GM21447 (cell line): ENCODE data around the gene CARNS1.
A peak's percentile ranks its signal among the peaks of the same experiment; 100 is the strongest.
"Not testable (repeated sequence)": the region's sequence is repeated elsewhere in the genome, so short reads cannot be mapped to it uniquely, and the experiment has no call there.

Experiments used
- ATAC-seq: cut with Tn5 transposase; IDR thresholded peaks from one replicate; pipeline ENCODE4 v1.9.1; 2021; ENCODE audit not compliant: unreplicated experiment

CARNS1 gene

DNA sequence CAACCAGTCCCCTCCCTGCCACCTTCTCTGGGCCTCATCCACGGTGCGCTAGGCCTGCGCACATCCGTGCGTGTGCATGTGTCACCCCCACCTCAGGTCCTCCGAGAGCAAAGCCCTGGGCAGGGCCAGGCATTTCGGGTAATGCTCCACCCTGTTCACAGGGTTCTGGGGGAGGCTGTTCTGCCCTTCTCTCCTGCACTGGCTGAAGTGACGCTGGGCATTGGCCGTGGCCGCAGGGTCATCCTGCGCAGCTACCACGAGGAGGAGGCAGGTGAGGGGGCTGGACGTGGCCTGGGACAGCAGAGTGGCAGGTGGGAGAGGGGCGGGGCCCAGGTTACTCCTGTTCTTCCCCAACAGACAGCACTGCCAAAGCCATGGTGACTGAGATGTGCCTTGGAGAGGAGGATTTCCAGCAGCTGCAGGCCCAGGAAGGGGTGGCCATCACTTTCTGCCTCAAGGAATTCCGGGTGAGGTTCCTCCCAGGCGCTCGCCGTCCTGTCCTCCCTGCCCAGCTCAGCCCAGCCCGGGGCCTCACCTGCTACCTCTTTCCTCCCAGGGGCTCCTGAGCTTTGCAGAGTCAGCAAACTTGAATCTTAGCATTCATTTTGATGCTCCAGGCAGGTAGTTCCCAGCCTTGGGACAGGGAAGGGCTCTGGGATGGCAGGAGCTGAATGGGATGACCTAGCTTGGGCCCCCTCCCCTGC is 19.8 kb upstream of the CARNS1 start:
- ATAC-seq, result no peak

DNA sequence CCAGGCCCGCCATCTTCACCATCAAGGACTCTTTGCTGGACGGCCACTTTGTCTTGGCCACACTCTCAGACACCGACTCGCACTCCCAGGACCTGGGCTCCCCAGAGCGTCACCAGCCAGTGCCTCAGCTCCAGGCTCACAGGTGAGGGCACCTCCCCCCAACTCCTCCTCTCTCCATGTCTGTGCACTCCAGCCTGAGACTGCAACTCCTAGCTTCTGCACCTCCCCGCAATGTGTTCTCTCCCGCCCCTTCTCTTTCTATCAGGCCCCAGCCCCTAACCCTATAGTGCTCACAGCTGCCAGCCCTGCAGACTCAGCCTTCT is 19.3 kb upstream of the CARNS1 start:
- no peak for ATAC-seq

DNA sequence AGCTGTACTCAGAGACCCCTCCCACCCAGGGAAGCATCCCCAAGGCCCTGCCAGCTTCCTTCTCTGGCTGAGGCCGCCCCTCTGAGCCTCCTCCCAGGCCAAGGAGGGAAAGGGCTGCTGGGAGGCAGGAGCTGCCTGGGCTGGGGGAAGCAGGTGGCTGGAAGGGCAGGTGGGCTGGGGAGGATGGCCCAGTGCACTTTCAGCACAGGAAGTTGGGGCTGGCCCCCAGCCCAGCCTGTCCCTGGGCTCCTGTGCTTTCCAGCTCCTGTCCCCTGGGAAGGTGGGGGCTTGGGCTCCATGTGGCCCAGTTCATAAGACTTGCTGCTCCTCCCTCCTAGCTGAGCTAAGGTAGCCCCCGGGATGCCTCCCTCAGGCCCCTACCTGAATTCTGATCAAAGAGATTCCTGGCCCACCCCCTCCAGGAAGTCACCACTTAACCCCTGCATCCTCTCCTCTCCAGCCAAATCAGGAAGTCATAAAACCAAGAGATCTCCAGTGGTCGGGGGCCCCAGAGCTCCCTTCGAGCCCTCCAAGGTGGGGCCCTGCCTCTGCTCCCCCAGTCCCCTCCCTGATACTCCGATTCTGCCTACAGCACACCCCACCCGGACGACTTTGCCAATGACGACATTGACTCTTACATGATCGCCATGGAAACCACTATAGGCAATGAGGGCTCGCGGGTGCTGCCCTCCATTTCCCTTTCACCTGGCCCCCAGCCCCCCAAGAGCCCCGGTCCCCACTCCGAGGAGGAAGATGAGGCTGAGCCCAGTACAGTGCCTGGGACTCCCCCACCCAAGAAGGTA is 18.7 kb upstream of the CARNS1 start:
- ATAC-seq, result no peak

DNA sequence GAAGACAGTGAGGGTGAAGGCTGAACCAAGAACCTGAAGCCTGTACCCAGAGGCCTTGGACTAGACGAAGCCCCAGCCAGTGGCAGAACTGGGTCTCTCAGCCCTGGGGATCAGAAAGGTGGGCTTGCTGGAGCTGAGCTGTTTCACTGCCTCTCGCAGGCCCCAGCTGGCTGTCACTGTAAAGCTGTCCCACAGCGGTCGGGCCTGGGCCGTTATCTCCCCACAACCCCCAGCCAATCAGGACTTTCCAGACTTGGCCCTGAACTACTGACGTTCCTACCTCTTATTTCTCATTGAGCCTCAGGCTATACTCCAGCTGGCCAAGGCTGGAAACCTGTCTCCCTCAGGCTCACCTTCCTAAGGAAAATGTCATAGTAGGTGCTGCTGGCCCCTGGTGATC is 17.9 kb upstream of the CARNS1 start:
- ATAC-seq, result no peak

DNA sequence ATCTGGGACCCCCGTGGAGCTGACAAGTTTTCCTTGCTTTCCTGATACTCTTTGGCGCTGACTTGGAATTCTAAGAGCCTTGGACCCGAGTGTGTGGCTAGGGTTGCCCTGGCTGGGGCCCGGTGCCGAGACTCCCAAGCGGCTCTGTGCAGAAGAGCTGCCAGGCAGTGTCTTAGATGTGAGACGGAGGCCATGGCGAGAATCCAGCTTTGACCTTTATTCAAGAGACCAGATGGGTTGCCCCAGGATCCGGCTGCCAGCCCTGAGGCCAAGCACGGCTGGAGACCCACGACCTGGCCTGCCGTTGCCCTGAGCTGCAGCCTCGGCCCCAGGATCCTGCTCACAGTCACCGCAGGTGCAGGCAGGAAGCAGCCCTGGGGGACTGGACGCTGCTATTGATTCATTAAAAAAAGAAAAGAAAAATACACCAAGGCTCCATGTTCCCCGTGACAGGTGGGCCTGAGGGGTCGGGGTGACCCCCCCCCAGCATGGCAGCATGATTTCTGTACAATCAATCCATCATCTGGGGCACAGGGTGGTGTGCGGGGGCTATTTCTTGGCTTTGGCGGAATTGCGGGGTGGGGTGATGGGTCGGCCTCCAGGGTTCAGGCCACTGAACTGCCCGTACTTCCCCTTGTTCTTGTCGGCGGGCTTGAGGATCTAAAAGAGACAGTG is 17.4 kb upstream of the CARNS1 start:
- no peak for ATAC-seq

DNA sequence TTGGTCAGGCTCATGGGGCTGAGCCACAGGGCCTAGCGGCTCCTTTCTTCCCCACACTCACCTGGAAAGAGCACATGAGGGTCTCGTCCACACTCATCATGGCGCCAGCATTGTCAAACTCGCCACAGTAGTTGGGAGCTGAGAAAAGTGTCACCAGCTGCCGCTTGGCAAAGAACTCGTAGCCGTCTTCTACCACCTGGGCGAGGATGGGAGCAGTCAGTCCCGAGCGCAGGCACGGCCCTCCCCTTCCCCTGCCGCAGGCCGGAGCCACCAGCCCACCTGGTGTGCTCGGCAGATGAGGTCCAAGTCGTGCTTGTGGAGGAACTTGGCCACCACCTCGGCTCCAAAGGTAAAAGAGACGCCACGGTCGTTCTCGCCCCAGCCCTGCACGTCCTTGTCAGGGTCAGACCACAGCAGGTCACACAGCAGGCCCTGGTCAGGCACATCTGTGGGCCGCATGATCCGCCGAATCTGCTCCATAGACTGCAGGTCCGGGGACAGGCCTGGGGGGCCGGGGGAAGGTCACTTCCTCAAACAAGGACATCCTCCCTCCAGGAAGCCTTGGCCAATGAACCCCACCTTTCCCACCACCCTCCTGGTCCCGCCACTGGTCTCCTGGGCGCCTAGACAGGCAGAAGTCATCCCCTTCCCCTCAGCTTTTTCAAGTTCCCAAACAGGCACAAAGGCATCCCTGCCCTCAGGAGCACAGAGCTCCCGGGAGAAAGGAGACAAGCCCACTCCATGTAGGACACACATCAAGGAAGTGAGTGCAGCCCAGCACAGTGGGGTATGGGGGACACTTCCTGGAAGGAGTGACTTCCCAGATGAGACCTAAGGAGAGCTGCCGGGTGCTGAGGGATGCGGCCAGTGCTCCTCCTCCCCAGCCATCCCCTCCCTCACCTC is 16.6 kb upstream of the CARNS1 start:
- no peak for ATAC-seq

DNA sequence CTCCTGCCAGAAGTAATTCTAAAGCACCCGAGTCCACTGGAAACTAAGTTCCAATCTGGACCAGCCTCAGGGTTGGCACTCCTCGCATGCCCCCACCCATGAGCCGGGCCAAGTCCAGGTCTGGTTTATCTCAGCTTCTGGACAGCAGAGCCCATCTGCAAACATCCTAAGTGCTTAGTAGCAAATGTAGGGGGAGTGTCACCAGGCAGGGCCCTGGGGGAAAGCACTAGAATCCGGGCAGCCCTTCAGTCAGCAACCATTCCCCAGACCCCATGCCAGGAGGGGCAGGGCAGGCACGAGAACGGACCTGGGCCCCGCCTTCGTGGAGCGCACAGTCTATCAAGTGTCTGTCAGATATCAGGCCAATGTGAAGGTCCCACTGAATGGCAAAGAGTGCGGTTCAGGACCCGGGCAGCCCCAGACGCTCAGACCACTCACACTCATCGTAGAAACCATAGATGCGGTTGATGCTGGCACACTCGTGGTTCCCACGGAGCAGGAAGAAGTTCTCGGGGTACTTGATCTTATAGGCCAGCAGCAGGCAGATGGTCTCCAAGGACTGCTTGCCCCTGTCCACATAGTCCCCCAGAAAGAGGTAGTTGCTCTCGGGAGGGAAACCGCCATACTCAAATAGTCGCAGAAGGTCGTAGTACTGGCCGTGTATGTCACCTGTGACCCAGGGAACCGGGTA is 15.1 kb upstream of the CARNS1 start:
- no peak for ATAC-seq

DNA sequence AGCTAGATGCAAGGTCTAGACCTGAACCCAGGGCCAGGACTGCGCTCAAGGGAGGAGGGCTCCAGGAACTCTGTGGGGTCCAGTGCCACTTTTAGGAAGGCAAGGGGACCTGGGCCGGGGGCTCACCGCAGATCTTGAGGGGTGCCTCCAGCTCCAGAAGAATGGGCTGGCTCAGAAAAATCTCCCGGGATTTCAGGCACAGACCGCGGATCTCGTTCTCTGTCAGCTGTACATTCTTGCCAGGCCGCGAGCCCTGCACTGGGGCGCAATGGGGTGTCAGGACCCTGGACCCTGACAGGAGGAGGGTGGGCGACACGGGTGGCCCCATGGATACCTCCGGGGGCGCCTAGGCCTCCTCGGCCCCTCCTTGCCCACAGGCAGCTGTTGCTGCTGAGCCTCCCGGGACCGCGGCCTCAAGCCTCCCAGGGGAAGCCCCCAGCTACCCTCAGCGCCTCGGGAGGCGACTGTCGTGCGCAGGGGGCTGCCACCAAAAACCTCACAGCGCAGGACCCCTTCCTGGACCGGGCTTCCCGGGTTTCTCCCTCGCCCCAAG is 14.5 kb upstream of the CARNS1 start:
- ATAC-seq, result peak; percentile 2

DNA sequence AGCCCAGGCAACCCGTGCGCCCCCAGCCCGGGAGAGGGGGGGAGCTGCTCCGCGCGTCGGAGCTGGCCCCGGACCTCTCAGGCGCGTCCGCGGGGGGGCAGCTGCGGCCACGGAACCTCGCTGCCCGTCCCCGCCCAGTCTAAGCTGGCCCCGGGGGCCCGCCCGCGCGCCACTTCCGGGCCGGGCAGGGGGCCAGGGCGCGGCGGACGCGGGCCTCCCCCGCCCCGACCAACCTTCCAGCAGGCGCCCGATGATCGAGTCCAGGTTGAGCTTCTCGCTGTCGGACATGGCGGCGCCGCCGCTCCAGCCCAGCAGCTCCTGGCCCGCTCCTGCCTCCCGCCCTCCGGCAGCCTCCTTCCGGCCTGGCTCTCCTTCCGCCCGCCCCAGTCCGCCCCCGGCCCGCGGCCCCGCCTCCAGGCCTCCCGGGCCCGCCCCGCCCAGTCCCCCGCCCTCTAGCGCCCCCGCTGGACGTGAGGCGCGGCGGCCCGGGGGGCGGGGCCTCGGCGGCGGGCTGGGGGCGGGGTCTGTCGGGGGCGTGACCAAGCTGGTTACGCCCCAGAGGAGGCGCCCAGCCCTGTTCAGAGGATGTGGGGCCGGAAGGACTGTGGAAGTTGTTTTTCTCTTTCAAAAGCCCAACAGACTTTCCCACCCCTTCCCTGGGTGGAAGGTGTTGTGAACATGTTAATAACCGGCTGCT is 13.8 kb upstream of the CARNS1 start, which contains the start of gene PPP1CA:
Gene PPP1CA (minus strand): TSS at position 364 of the 697 bp plus-strand sequence. CDS start 76 bp downstream, at position 288.
- ATAC-seq, result peak; percentile 44

DNA sequence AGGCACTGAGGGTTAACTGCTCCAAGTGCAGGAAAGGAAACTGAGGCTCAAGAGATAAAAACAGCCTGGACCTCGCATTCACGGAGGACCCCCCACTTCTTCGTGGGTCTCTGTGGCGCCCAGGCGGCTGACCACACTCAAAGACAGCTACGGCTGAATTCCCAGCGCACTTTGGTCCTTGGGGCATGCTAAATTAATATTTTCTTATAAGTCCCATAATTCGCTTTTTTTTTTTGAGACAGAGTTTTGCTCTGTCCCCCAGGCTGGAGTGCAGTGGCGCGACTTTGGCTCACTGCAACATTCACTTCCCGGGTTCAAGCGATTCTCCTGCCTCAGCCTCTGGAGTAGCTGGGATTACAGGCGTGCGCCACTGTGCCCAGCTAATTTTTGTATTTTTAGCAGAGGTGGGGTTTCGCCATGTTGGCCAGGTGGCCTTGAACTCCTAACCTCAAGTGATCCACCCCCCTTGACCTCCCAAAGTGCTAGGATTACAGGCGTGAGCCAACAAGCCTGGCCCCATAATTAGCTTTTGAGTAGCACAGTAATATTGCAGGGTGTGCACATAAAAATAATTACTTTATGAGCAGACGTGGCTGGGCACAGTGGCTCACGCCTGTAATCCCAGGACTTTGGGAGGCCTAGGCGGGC is 13.2 kb upstream of the CARNS1 start:
- not testable (repeated sequence) for ATAC-seq

DNA sequence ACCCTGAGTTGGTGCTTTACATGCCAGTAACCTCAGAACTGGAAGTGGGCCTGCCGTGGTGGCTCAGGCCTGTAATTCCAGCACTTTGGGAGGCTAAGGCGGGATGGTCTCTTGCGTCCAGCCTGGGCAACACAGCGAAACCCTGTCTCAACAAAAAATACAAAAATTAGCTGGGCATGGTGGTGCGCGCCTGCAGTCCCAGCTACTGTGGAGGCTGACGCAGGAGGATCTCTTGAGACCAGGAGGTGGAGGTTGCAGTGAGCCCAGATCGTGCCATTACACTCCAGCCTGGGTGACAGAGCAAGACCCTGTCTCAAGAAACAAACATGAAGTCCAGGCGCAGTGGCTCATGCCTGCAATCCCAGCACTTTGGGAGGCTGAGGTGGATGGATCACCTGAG is 12.4 kb upstream of the CARNS1 start:
- not testable (repeated sequence) for ATAC-seq

DNA sequence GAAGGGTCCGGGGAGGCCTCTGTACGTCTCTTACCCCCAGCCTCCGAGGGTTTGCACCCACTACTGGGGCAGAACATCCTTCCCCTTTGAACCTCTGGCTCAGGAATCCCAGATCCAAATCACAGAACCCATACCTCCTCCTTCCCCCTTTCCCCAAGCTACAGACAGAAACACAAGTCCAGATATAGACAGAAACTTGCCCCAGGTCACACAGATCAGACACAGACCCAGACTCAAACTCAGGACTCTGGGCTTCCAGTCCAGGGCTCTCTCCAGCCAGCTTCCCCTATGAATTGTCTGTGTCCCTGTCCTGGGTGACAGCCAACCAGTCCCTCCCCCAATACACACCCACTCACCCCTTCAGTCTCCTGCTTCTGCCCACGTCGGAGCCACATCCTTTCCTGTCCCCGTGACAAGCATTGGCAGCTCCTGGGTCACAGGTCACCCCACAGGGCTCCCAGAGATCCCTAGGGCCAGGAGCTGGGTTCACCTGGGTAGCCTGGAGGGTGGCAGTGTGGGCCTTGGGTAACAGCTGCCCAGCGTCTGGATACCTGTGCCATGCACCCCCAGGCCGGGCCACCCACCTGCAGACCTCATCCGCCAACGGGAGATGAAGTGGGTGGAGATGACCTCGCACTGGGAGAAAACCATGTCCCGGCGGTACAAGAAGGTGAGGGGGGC is 10.8 kb upstream of the CARNS1 start:
- ATAC-seq, result no peak

DNA sequence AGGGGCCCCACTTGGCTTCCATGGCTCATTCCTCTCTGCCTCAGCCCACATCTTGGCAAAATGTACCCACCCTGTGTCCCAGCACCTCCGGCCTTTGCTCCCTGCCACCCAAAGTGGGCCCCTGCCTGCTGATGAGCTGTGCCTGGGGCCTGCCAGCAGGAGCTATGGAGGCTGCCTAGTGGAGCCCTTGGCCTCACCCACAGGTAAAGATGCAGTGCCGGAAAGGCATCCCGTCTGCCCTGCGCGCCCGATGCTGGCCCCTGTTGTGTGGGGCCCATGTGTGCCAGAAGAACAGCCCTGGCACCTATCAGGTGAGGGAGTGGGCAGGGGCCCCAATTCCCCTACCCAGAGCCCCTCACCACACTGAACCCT is 10.3 kb upstream of the CARNS1 start:
- ATAC-seq, result no peak

DNA sequence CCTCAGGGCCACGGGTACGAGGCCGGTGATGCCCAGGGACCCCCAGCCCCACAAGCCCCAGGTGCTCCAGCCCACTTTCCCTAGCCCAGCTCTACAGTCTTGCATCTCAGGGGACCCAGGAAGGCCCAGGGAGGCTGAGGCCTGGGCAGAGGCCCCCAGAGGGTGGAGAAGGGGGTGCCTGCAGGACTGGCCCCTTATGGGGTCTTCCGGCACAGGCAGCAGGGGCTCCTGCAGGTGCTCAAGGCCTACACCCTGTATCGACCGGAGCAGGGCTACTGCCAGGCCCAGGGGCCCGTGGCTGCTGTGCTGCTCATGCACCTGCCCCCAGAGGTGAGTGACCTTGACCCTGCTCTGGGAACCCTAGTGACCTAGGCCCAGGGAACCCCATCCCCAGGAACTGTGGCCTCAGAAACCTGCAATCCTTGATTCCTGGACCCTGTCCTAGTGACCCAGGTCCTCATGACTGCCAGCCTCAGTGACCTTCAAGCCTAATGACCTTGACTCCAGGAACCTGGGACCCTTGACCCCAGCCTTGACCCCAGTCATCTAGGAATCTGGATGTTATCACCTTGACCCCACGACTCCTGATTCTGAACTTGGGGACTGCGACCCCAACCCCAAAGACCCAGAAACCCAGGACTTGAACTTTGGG is 9.7 kb upstream of the CARNS1 start:
- ATAC-seq, result no peak

DNA sequence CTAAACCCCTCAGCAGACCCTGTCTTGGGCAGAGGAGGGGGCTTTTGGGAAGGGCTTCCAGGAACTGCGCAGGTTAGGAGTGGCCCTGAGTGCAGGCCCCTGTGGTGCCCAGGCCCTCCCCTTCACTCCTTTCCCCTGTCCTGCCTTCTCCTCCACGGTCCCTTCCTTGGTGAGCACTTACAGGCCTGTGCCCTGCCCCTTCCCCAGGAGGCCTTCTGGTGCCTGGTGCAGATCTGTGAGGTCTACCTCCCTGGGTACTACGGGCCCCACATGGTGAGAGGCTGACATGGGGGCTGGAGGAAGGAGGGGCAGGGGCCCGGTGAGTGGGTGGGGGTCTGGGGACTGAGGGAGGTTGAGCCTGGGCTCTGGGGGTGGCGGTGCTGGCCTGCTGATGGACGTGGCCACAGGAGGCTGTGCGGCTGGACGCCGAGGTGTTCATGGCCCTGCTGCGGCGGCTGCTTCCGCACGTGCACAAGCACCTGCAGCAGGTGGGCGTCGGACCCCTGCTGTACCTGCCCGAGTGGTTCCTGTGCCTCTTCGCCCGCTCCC is 9.0 kb upstream of the CARNS1 start:
- ATAC-seq, result no peak

DNA sequence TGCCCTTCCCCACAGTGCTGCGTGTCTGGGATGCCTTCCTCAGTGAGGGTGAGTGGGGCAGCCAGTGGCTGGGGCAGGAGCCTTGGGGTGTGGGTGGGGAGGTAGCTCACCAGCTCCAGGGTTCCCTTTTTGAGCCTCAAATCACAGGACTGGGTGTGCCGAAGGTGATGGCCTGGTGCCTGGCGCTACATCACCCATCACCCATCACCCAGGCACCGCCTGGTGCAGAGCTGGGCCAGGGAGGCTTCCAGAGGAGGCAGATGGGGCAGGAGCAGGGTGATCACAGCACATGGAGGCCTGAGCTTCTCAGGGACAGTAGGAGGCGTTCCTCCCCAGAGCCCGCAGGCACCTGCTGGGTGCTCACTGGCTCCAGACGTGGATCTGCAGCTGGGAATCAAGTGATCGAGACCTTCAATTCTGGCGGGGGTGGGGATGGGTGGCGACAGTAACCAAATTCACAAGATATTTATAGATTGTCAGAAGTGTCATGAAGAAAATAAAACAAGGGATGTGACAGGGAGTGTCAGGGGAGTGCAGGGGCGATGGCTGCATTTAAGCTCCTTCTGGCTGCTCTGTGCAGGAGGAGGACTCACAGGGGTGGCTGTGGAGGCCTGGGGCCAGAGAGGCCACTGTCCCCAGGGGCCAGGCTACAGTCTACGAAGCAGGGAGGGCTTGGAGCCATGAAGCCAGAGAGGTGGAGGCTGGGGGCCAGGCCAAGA is 8.3 kb upstream of the CARNS1 start:
- ATAC-seq, result no peak

DNA sequence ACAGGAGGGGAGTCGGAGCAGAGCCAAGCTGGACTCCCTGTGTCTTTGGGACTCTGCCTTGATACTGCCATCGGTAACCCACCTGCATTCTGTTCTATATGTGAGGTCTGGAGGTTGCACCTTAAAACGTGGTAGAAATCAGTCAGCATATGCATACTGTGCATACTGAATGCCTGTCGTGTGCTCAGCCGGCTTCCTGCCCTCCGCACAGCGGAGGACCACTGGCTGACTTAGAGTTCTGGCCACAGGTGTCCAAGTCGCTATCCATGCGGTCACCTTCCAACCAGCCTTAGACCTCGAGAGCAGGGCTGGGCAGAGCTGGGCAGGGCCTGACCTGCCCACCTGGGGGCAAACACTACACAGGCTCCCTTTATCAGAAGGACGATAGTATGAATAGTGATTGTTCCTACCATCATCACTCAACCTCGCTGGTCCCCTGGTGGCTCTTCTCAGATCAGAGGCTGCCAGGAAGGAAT is 7.8 kb upstream of the CARNS1 start:
- no peak for ATAC-seq
